ENCODE measurements around the gene SP3.

The SP3 gene

GRCh38 chr2:173965372-173966025, at the start of gene SP3:
Gene SP3 (minus strand): TSS chr2:173965373. CDS start chr2:173965171, 202 bp downstream.
- peak; percentile 97 for DNase-seq
- in situ Hi-C loops (cut with MboI; ENCODE audit: low pct_unique_long_range_greater_than_20kb, low sequenced_read_pairs), result no loop called here

- no peak for DNase-seq
- in situ Hi-C loops (cut with MboI; ENCODE audit: low pct_unique_long_range_greater_than_20kb, low sequenced_read_pairs), result no loop called here
Measured at GRCh38 chr2:174014699-174015070, 49.5 kb upstream of the SP3 start.

GRCh38 chr2:174014011-174014698, 49.0 kb upstream of the SP3 start:
- in situ Hi-C loops (cut with MboI; ENCODE audit: low pct_unique_long_range_greater_than_20kb, low sequenced_read_pairs), result no loop called here

GRCh38 chr2:174013315-174013751, 48.2 kb upstream of the SP3 start:
- no peak for DNase-seq
- in situ Hi-C loops (cut with MboI; ENCODE audit: low pct_unique_long_range_greater_than_20kb, low sequenced_read_pairs), result no loop called here

More at GRCh38 chr2:174014011-174014698, 49.0 kb upstream of the SP3 start:
- no peak for DNase-seq

GRCh38 chr2:174012347-174013314, 47.5 kb upstream of the SP3 start:
- no peak for DNase-seq

GRCh38 chr2:174011796-174012195, 46.6 kb upstream of the SP3 start:
- DNase-seq, result no peak
- in situ Hi-C loops (cut with MboI; ENCODE audit: low pct_unique_long_range_greater_than_20kb, low sequenced_read_pairs), result no loop called here

More at GRCh38 chr2:174012347-174013314, 47.5 kb upstream of the SP3 start:
- in situ Hi-C loops (cut with MboI; ENCODE audit: low pct_unique_long_range_greater_than_20kb, low sequenced_read_pairs), result no loop called here

- in situ Hi-C loops (cut with MboI; ENCODE audit: low pct_unique_long_range_greater_than_20kb, low sequenced_read_pairs), result no loop called here
- no peak for DNase-seq
Measured at GRCh38 chr2:174011173-174011572, 46.0 kb upstream of the SP3 start.

GRCh38 chr2:174009488-174010223, 44.5 kb upstream of the SP3 start:
- no peak for DNase-seq
- in situ Hi-C loops (cut with MboI; ENCODE audit: low pct_unique_long_range_greater_than_20kb, low sequenced_read_pairs), result no loop called here

GRCh38 chr2:174008720-174009119, 43.5 kb upstream of the SP3 start:
- DNase-seq, result no peak
- in situ Hi-C loops (cut with MboI; ENCODE audit: low pct_unique_long_range_greater_than_20kb, low sequenced_read_pairs), result no loop called here

- in situ Hi-C loops (cut with MboI; ENCODE audit: low pct_unique_long_range_greater_than_20kb, low sequenced_read_pairs), result no loop called here
- DNase-seq, result no peak
Measured at GRCh38 chr2:174007010-174007409, 41.8 kb upstream of the SP3 start.

GRCh38 chr2:174005801-174006419, 40.7 kb upstream of the SP3 start:
- DNase-seq, result no peak
- in situ Hi-C loops (cut with MboI; ENCODE audit: low pct_unique_long_range_greater_than_20kb, low sequenced_read_pairs), result no loop called here

- in situ Hi-C loops (cut with MboI; ENCODE audit: low pct_unique_long_range_greater_than_20kb, low sequenced_read_pairs), result no loop called here
- no peak for DNase-seq
Measured at GRCh38 chr2:174004905-174005605, 39.9 kb upstream of the SP3 start.

GRCh38 chr2:174003720-174004695, 38.8 kb upstream of the SP3 start:
- DNase-seq, result no peak
- in situ Hi-C loops (cut with MboI; ENCODE audit: low pct_unique_long_range_greater_than_20kb, low sequenced_read_pairs), result no loop called here

GRCh38 chr2:174002679-174003078, 37.5 kb upstream of the SP3 start:
- no peak for DNase-seq
- in situ Hi-C loops (cut with MboI; ENCODE audit: low pct_unique_long_range_greater_than_20kb, low sequenced_read_pairs), result no loop called here

GRCh38 chr2:174001107-174001506, 35.9 kb upstream of the SP3 start:
- in situ Hi-C loops (cut with MboI; ENCODE audit: low pct_unique_long_range_greater_than_20kb, low sequenced_read_pairs), result no loop called here
- no peak for DNase-seq

- in situ Hi-C loops (cut with MboI; ENCODE audit: low pct_unique_long_range_greater_than_20kb, low sequenced_read_pairs), result no loop called here
- DNase-seq, result no peak
Measured at GRCh38 chr2:173999724-174000123, 34.6 kb upstream of the SP3 start.

GRCh38 chr2:173999272-173999671, 34.1 kb upstream of the SP3 start:
- DNase-seq, result no peak
- in situ Hi-C loops (cut with MboI; ENCODE audit: low pct_unique_long_range_greater_than_20kb, low sequenced_read_pairs), result no loop called here
